NB4 (cell line): ENCODE results near the gene ARHGAP15.

Source experiments
- CTCF ChIP-seq: IDR thresholded peaks from one replicate; pipeline ENCODE4 v1.5.1; 2012; ENCODE audit warnings: low read depth, low read length
- MYC ChIP-seq: IDR thresholded peaks from 2 replicates; pipeline ENCODE4 v1.6.1; 2011; ENCODE audit warnings: low read depth, low read length
- POLR2A ChIP-seq: IDR thresholded peaks from 2 replicates; pipeline ENCODE4 v1.6.1; 2011; ENCODE audit warnings: mild to moderate bottlenecking; ENCODE audit not compliant: insufficient read length; ENCODE audit errors: extremely low read depth

GRCh38 chr2:143718745-143719144 lies 589.5 kb downstream of the ARHGAP15 start:
- TF ChIP-seq CTCF: no peak
- no peak for TF ChIP-seq POLR2A
- no peak for TF ChIP-seq MYC
